SK-N-SH treated with all-trans-retinoic acid at 6 μM for 48 hours (cell line): ENCODE data around the gene ABCB8.
A peak's percentile ranks its signal among the peaks of the same experiment; 100 is the strongest.

ENCODE experiments used
- ATAC-seq: fragments of 200-7000 bp; cut with Tn5 transposase; 3 replicates; pipeline ENCODE4 v1.9.1; 2020; ENCODE audit warnings: mild to moderate bottlenecking, moderate library complexity
- ARNTL ChIP-seq: fragments of 450-650 bp; formaldehyde crosslinking; IDR thresholded peaks from 2 replicates; pipeline ENCODE4 v1.5.0; 2020; ENCODE audit warnings: low read depth, mild to moderate bottlenecking, moderate library complexity, borderline replicate concordance
- ESRRG ChIP-seq: fragments of 250-450 bp; sonication (Bioruptor Pico); IDR thresholded peaks from 2 replicates; pipeline ENCODE4 v1.6.1; 2021; ENCODE audit warnings: mild to moderate bottlenecking
- GLIS3 ChIP-seq: fragments of 250-450 bp; sonication (Bioruptor Pico); IDR thresholded peaks from 2 replicates; pipeline ENCODE4 v1.5.0; 2020; ENCODE audit warnings: mild to moderate bottlenecking, moderate library complexity
- ISL1 ChIP-seq: fragments of 250-450 bp; sonication (Bioruptor Pico); IDR thresholded peaks from 2 replicates; pipeline ENCODE4 v2.1.2; 2022; ENCODE audit warnings: mild to moderate bottlenecking, moderate library complexity
- OSR1 ChIP-seq: fragments of 250-450 bp; sonication (Bioruptor Pico); IDR thresholded peaks from 2 replicates; pipeline ENCODE4 v1.8.0; 2022; ENCODE audit warnings: moderate library complexity, mild to moderate bottlenecking, inconsistent platforms
- PPARA ChIP-seq: fragments of 250-450 bp; sonication (Bioruptor Pico); IDR thresholded peaks from 2 replicates; pipeline ENCODE4 v1.5.0; 2020; ENCODE audit warnings: mild to moderate bottlenecking, borderline replicate concordance
- TCF4 ChIP-seq: fragments of 250-450 bp; sonication (Bioruptor Pico); IDR thresholded peaks from 2 replicates; pipeline ENCODE4 v1.8.0; 2021; ENCODE audit warnings: mild to moderate bottlenecking, moderate library complexity, borderline replicate concordance
- ZC3H10 ChIP-seq: fragments of 250-450 bp; sonication (Bioruptor Pico); IDR thresholded peaks from 2 replicates; pipeline ENCODE4 v1.5.1; 2021; ENCODE audit warnings: mild to moderate bottlenecking, moderate library complexity
- ZFP3 ChIP-seq: fragments of 250-450 bp; sonication (Bioruptor Pico); IDR thresholded peaks from 2 replicates; pipeline ENCODE4 v1.5.0; 2020; ENCODE audit warnings: mild to moderate bottlenecking, moderate library complexity
- ZNF565 ChIP-seq: fragments of 450-650 bp; formaldehyde crosslinking; conservative IDR thresholded peaks from 2 replicates; pipeline ENCODE4 v1.5.0; 2020; ENCODE audit warnings: low read depth, mild to moderate bottlenecking, moderate library complexity
- ZNF70 ChIP-seq: fragments of 450-650 bp; formaldehyde crosslinking; IDR thresholded peaks from 2 replicates; pipeline ENCODE4 v1.5.0; 2020; ENCODE audit warnings: mild to moderate bottlenecking, moderate library complexity
- TF ChIP-seq, protein P1 (sequence below): fragments of 250-450 bp; sonication (Bioruptor Pico); IDR thresholded peaks from 2 replicates; pipeline ENCODE4 v1.8.0; 2020; ENCODE audit warnings: mild to moderate bottlenecking, moderate library complexity, borderline replicate concordance
- TF ChIP-seq, protein P2 (sequence below): fragments of 250-450 bp; sonication (Bioruptor Pico); IDR thresholded peaks from 2 replicates; pipeline ENCODE4 v1.5.1; 2020; ENCODE audit warnings: low read depth, mild to moderate bottlenecking, moderate library complexity
- TF ChIP-seq, protein P3 (sequence below): fragments of 250-450 bp; sonication (Bioruptor Pico); IDR thresholded peaks from 2 replicates; pipeline ENCODE4 v1.5.1; 2021; ENCODE audit warnings: mild to moderate bottlenecking, moderate library complexity
- TF ChIP-seq, protein P4 (sequence below): fragments of 250-450 bp; sonication (Bioruptor Pico); IDR thresholded peaks from 2 replicates; pipeline ENCODE4 v1.8.0; 2021; ENCODE audit warnings: low read depth, mild to moderate bottlenecking, moderate library complexity, borderline replicate concordance
- TF ChIP-seq, protein P5 (sequence below): fragments of 250-450 bp; sonication (Bioruptor Pico); IDR thresholded peaks from 2 replicates; pipeline ENCODE4 v1.5.0; 2020; ENCODE audit warnings: mild to moderate bottlenecking, moderate library complexity

The ABCB8 gene

DNA sequence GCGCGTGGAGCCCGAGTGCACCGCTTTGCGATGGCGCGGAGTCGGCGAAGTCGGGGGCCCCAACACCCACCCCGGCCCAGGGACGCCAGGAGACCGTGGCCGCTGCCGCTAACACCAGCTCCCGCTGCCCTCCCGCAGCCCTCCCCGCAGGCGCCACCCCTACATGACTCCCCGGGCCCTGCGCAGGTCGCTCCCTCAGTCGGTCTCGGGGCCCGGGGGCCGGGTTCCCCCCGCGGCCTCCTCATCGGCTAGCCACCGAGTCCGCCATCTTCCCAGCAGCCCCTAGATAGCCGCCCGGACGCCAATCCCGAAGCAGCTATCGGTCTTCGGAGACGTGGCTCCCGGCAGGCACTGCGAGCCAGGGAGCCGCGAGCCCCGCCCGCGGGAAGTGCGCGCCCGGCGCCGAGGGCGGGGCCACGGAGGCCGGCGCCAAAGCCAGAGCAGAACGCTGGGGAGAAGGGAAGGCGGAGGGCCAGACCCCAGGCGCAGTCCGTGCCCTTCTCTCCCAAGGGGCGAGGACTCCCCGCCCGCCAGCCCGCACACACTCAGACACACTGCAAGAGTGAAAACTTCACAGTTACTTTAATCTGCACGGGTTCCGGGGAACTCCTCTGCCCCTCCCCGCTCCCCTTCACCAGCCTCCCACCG, 52.4 kb downstream of the ABCB8 start, which contains the start of gene FASTK:
Gene FASTK (minus strand): TSS at position 288 of the 648 bp plus-strand sequence. CDS start 43 bp downstream, at position 245.
- TF ChIP-seq, protein P1, sequence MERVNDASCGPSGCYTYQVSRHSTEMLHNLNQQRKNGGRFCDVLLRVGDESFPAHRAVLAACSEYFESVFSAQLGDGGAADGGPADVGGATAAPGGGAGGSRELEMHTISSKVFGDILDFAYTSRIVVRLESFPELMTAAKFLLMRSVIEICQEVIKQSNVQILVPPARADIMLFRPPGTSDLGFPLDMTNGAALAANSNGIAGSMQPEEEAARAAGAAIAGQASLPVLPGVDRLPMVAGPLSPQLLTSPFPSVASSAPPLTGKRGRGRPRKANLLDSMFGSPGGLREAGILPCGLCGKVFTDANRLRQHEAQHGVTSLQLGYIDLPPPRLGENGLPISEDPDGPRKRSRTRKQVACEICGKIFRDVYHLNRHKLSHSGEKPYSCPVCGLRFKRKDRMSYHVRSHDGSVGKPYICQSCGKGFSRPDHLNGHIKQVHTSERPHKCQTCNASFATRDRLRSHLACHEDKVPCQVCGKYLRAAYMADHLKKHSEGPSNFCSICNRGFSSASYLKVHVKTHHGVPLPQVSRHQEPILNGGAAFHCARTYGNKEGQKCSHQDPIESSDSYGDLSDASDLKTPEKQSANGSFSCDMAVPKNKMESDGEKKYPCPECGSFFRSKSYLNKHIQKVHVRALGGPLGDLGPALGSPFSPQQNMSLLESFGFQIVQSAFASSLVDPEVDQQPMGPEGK (CRISPR knock-in tag), result peak; percentile 78
- TF ChIP-seq GLIS3 (CRISPR knock-in tag), result peak; percentile 6; the same call in 1 of the 2 replicates
- TF ChIP-seq ZFP3 (CRISPR knock-in tag), result no peak
- peak; percentile 85 for ATAC-seq

DNA sequence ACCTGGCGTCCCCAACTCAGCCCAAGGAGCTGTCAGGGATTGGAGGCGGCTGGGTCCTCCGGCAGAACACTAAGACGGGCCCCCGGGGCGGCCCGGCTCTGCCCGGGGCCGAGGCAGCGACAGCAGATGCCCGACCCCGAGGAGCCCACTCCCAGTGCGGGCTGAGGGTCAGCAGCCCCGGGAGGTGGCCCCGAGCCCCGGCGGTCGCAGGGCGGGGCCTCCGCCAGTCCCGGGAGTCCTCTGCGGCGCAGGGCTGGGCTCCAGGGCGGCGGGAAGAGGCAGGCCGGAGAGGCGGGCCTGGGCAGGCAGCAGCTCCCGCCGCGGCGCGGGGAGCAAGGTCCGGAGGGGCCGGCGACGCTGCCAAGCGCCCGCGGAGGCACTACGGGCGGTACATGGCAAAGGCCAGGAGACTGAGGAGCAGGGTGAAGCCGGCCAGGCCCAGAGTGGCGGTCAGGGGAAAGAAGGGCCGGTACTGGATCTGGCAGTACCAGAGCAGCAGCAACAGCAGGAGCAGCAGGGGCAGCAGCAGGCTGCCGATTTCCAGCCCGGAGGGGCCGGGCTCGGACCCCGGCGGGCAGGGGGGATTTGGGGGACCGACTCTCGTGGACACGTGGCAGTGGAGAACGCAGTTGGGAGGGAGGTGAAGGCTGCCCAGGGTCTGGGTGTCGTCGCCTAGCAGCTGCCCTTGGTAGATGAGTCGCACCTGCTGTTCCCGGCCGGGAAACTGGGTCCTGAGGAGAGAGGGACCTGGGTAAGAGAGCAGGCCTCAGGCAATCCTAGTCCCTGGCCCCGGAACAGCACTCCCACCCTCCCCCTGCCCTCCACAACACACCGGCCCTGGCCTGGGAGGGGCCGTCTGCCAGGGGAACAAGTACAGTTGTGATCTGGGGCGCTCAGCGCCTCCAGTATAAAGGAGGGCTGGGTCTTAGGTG, 53.2 kb downstream of the ABCB8 start:
- no peak; the same call in 2 of the 3 replicates for ATAC-seq
- TF ChIP-seq ZC3H10 (CRISPR knock-in tag) (no peak), ZNF565 (no peak), ESRRG (CRISPR knock-in tag) (no peak), ISL1 (CRISPR knock-in tag) (no peak), ZNF70 (no peak), ARNTL (CRISPR knock-in tag) (no peak), ZFP3 (CRISPR knock-in tag) (no peak), TCF4 (no peak)
- TF ChIP-seq, protein P2, sequence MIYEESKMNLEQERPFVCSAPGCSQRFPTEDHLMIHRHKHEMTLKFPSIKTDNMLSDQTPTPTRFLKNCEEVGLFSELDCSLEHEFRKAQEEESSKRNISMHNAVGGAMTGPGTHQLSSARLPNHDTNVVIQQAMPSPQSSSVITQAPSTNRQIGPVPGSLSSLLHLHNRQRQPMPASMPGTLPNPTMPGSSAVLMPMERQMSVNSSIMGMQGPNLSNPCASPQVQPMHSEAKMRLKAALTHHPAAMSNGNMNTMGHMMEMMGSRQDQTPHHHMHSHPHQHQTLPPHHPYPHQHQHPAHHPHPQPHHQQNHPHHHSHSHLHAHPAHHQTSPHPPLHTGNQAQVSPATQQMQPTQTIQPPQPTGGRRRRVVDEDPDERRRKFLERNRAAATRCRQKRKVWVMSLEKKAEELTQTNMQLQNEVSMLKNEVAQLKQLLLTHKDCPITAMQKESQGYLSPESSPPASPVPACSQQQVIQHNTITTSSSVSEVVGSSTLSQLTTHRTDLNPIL (CRISPR knock-in tag), result no peak
- TF ChIP-seq, protein P3, sequence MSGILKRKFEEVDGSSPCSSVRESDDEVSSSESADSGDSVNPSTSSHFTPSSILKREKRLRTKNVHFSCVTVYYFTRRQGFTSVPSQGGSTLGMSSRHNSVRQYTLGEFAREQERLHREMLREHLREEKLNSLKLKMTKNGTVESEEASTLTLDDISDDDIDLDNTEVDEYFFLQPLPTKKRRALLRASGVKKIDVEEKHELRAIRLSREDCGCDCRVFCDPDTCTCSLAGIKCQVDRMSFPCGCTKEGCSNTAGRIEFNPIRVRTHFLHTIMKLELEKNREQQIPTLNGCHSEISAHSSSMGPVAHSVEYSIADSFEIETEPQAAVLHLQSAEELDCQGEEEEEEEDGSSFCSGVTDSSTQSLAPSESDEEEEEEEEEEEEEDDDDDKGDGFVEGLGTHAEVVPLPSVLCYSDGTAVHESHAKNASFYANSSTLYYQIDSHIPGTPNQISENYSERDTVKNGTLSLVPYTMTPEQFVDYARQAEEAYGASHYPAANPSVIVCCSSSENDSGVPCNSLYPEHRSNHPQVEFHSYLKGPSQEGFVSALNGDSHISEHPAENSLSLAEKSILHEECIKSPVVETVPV (CRISPR knock-in tag), result no peak
- TF ChIP-seq, protein P4, sequence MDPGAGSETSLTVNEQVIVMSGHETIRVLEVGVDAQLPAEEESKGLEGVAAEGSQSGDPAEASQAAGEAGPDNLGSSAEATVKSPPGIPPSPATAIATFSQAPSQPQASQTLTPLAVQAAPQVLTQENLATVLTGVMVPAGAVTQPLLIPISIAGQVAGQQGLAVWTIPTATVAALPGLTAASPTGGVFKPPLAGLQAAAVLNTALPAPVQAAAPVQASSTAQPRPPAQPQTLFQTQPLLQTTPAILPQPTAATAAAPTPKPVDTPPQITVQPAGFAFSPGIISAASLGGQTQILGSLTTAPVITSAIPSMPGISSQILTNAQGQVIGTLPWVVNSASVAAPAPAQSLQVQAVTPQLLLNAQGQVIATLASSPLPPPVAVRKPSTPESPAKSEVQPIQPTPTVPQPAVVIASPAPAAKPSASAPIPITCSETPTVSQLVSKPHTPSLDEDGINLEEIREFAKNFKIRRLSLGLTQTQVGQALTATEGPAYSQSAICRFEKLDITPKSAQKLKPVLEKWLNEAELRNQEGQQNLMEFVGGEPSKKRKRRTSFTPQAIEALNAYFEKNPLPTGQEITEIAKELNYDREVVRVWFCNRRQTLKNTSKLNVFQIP (CRISPR knock-in tag), result no peak
- TF ChIP-seq, all 23 proteins: peak for 0

DNA sequence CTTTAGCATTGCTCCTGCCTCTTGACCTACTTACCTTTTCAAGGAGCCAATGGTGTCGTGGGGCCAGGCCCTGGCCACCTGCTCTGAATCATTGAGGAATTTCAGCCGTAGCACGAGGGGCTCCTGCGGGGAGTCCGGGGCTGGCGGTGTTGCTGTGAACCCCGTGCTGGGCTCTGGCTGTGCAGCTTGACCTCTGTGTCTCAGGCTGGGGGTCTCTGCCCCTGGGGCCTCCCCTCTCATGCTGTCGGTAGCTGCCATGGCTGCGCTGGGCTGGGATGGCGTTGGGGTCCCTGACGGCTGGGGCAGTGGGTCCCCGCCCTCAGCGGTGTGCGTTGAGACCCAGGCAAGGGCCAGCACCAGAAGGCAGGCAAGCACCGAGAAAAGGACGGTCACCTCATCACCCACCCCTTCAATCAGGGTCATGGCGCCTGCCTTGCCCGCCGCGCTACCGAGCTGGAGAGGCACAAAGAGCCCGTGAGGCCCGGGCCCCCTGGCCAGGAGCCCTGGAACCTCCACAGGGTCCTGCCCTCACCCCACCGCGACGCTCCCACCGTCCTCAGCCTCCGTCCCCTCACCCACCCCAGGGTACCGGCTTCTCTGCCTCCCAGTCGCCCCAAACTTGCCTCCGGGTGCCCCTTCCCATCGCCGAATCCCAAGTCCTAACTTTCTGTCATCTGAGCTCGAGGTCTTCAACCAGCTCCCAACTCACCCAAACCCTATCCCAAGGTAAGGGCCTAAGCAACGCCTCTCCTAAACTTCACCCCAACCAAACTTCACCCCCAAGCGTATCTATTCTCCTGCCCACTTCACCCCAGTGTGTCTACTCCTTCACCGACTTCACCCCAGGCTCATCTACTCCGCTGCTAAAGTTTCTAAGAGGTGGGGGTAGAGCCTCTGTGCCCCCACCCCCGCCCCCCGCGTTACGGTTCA, 54.2 kb downstream of the ABCB8 start:
- ATAC-seq, result no peak
- TF ChIP-seq ZNF565, result no peak
- TF ChIP-seq, protein P1 (CRISPR knock-in tag), result peak; percentile 46; the same call in 1 of the 2 replicates
- TF ChIP-seq, all 23 proteins: peak for 1

DNA sequence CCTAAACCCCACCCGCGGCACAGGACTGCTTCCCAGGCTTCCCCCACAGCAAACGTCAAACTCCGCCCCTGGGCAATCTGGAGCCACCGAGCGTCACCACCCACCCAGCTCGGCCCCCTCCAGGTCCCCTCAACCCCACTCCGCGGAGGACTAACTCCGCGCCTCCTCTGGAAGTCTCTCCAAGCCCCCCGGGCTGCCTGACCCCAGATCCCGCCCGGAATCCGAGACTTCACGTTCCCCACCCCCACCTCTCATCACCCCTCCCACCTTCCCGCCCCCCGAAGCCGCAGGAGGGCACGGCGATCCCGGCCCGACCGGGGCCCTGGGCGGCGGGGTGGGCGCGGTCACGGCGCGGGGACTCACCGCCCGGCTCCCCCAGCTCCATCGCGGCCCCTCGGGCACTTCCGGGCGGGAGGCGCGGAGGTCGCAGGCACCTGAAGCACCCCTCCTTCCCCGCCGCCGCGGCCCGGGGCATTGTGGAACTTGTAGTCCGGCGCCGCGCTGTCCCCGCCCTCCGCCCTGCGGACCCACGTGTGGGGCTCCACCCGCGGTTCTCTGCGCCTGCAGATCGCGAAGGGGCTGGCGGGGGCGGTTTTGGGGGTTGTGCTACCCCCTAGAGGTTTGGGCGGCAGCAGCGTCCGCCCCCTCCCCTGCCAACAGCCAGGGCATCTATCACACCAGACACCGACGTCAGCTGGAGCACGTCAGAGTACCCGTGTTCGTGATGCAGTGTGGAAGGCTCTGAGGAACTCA, 55.0 kb downstream of the ABCB8 start, which contains the start of gene TMUB1:
Gene TMUB1 (minus strand): TSS at position 423 of the 753 bp plus-strand sequence. CDS start 930 bp downstream, outside the sequence.
- TF ChIP-seq, protein P5, sequence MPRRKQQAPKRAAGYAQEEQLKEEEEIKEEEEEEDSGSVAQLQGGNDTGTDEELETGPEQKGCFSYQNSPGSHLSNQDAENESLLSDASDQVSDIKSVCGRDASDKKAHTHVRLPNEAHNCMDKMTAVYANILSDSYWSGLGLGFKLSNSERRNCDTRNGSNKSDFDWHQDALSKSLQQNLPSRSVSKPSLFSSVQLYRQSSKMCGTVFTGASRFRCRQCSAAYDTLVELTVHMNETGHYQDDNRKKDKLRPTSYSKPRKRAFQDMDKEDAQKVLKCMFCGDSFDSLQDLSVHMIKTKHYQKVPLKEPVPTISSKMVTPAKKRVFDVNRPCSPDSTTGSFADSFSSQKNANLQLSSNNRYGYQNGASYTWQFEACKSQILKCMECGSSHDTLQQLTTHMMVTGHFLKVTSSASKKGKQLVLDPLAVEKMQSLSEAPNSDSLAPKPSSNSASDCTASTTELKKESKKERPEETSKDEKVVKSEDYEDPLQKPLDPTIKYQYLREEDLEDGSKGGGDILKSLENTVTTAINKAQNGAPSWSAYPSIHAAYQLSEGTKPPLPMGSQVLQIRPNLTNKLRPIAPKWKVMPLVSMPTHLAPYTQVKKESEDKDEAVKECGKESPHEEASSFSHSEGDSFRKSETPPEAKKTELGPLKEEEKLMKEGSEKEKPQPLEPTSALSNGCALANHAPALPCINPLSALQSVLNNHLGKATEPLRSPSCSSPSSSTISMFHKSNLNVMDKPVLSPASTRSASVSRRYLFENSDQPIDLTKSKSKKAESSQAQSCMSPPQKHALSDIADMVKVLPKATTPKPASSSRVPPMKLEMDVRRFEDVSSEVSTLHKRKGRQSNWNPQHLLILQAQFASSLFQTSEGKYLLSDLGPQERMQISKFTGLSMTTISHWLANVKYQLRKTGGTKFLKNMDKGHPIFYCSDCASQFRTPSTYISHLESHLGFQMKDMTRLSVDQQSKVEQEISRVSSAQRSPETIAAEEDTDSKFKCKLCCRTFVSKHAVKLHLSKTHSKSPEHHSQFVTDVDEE (CRISPR knock-in tag), result peak; percentile 52; the same call in 1 of the 2 replicates
- TF ChIP-seq OSR1 (CRISPR knock-in tag) (no peak), PPARA (CRISPR knock-in tag) (no peak), GLIS3 (CRISPR knock-in tag) (no peak)
- TF ChIP-seq, protein P3 (CRISPR knock-in tag), result no peak
- ATAC-seq, result peak; percentile 30
